ENCODE data around the gene AASDH.

AASDH gene

DNA sequence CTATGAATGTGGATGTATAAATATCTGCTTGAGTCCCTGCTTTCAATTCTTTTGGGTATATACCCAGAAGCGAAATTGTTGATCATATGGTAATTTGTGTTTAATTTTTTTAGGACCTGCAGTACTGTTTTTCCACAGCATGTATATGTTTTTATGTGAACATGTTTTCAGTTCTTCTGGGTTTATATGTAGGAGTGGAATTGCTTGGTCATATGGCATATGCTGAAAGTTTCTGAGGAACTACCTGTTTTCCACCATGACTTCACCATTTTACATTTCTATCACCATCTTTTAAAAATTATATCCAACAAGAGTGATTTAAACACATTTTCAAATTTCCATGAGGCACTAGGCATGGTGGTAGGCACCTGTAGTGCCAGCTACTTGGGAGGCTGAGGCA, 39.9 kb upstream of the AASDH start:
- H3K4me3 Mint-ChIP-seq = no peak overlapping the region
- no peak for DNase-seq
- TF ChIP-seq, protein P1, sequence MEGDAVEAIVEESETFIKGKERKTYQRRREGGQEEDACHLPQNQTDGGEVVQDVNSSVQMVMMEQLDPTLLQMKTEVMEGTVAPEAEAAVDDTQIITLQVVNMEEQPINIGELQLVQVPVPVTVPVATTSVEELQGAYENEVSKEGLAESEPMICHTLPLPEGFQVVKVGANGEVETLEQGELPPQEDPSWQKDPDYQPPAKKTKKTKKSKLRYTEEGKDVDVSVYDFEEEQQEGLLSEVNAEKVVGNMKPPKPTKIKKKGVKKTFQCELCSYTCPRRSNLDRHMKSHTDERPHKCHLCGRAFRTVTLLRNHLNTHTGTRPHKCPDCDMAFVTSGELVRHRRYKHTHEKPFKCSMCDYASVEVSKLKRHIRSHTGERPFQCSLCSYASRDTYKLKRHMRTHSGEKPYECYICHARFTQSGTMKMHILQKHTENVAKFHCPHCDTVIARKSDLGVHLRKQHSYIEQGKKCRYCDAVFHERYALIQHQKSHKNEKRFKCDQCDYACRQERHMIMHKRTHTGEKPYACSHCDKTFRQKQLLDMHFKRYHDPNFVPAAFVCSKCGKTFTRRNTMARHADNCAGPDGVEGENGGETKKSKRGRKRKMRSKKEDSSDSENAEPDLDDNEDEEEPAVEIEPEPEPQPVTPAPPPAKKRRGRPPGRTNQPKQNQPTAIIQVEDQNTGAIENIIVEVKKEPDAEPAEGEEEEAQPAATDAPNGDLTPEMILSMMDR (IDR thresholded peaks at IDR 0.05) = no peak
- H3K27me3 Mint-ChIP-seq (ENCODE audit: low read depth, poor library complexity) = no peaks in the 10 kb centered on the region
- H3K27ac Mint-ChIP-seq = no peak overlapping the region
- peaks cover 8% of the 10 kb centered on the region for H3K9me3 Mint-ChIP-seq
- peaks cover 13% of the 10 kb centered on the region for H3K4me1 Mint-ChIP-seq
- peaks cover 64% of the 10 kb centered on the region for H3K36me3 Mint-ChIP-seq (ENCODE audit: low read depth)

DNA sequence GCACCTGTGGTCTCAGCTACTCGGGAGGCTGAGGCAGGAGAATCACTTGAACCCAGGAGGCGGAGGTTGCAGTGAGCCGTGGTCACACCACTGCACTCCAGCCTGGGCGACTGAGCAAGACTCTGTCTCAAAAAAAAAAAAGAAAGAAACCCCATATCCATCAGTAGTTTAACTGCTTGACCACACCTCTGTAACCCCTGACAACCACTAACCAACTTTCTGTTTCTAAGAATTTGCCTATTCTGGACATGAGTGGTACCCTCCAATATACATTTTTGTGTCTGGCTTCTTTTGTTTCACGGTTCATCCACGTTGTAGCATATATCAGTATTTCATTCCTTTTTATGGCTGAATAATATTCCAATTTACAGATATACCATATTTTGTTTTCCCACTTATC, 39.0 kb upstream of the AASDH start:
- Mint-ChIP-seq H3K4me1 (peaks cover 5% of the 10 kb centered on the region), H3K27me3 (ENCODE audit: low read depth, poor library complexity) (no peaks in the 10 kb centered on the region), H3K36me3 (ENCODE audit: low read depth) (peaks cover 64% of the 10 kb centered on the region), H3K4me3 (no peak overlapping the region), H3K27ac (no peak overlapping the region), H3K9me3 (peaks cover 11% of the 10 kb centered on the region)
- TF ChIP-seq, protein P1 (IDR thresholded peaks at IDR 0.05) = no peak
- DNase-seq = no peak

DNA sequence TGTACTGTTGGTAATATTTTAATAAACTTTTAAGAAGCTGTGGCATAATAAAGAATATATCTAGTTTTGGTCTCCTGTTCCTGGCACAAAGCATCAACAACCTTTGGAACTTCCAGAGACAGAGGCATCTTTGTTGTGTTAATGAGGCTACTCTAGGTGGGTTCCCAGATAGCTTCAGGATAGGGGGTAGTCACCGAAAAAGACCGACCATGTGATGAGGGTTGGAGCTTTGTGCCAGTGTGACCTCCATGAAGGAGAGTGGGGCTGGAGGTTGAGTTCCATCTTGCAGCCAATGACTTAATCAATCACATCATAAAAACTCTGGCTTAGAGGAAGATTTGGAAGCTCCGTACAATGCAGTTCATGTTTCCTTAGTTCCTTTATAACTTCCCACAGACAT, 38.2 kb upstream of the AASDH start:
- TF ChIP-seq, protein P1 (IDR thresholded peaks at IDR 0.05) = no peak
- no peak overlapping the region for H3K4me3 Mint-ChIP-seq
- no peak for DNase-seq
- peaks cover 5% of the 10 kb centered on the region for H3K4me1 Mint-ChIP-seq
- no peaks in the 10 kb centered on the region for H3K27me3 Mint-ChIP-seq (ENCODE audit: low read depth, poor library complexity)
- peak overlapping the region; percentile 59 for H3K27ac Mint-ChIP-seq
- H3K36me3 Mint-ChIP-seq (ENCODE audit: low read depth) = peaks cover 70% of the 10 kb centered on the region
- peaks cover 11% of the 10 kb centered on the region for H3K9me3 Mint-ChIP-seq

DNA sequence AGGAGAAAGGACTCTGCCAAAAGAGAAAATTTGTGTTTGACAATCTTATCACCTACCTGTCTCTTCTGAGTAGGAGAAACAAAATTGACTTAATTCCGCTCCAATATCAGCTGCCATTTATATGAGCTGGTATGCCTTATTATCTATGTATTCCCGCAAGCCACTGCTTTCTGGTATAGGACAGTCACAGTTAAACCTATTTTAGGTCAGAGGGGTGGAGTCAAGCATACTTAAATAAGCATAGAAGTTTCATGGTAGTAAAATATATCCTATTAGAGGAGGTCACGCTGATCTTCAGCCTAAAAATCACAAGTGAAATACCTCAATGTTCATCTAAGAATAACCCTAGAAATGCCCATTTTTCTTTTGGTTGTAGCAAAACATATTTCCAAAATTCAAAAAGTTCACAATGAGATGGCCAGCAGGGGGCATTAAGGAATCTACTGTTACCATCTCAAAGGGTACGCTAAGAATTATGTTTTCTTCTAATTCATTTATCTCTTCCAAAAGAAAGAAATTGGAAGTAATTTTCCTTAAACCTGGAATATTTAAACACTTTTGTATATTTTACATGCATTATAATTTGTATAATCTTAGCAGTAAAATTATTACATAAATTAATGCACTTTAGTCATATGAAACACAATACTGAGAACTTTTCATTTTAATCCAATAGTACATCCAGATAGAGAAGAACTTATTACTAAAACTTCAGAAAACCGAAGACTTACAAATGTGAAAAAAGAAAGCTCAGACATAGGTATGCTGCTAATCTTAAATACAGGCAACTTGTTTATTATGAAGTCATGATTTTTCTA, 37.6 kb upstream of the AASDH start:
- peaks cover 74% of the 10 kb centered on the region for H3K36me3 Mint-ChIP-seq (ENCODE audit: low read depth)
- no peaks in the 10 kb centered on the region for H3K27me3 Mint-ChIP-seq (ENCODE audit: low read depth, poor library complexity)
- H3K9me3 Mint-ChIP-seq = peaks cover 11% of the 10 kb centered on the region
- no peak overlapping the region for H3K4me3 Mint-ChIP-seq
- peak; percentile 10 for DNase-seq
- H3K27ac Mint-ChIP-seq = peak overlapping the region; percentile 8
- H3K4me1 Mint-ChIP-seq = peaks cover 5% of the 10 kb centered on the region
- TF ChIP-seq, protein P1 (IDR thresholded peaks at IDR 0.05) = peak; percentile 54

DNA sequence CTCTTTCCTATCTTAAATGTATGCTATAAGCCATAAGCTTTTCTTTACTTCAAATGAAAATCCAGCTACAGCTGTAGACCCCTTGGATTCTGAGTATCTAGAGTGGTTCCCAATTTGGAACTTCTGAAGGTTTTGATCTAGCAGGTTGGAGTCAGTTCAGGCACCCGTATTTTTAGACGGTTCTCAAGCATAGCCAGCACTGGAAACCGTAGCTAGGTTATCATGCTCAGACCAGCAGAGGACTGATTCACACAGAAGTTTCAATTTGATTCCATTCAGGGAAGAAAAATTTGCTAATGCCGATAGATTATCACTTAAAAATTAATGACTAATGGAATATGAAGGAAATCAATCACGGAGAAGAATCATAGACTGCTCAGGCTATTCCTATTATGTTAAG, 36.9 kb upstream of the AASDH start:
- H3K27me3 Mint-ChIP-seq (ENCODE audit: low read depth, poor library complexity) = no peaks in the 10 kb centered on the region
- no peak for DNase-seq
- no peaks in the 10 kb centered on the region for H3K4me1 Mint-ChIP-seq
- H3K36me3 Mint-ChIP-seq (ENCODE audit: low read depth) = peaks cover 78% of the 10 kb centered on the region
- peak overlapping the region; percentile 8 for H3K27ac Mint-ChIP-seq
- H3K4me3 Mint-ChIP-seq = no peak overlapping the region
- TF ChIP-seq, protein P1 (IDR thresholded peaks at IDR 0.05) = no peak
- peaks cover 11% of the 10 kb centered on the region for H3K9me3 Mint-ChIP-seq

DNA sequence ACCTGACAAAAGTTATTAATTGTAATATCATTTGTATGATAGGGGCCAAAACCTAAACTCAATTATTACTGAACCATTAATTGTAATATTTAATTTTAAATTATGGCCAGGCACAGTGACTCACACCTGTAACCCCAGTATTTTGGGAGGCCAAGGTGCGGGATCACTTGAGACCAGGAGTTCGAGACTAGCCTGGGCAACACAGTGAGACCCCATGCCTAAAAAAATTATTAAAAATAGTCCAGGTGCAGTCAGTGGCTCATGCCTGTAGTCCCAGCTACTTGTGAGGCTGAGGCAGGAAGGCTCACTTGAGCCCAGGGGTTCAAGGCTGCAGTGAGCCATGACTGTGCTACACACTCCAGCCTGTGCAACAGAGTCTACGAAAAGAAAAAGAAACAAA, 30.1 kb upstream of the AASDH start:
- TF ChIP-seq, protein P1 (IDR thresholded peaks at IDR 0.05) = no peak
- no peak for DNase-seq
- Mint-ChIP-seq H3K9me3 (peaks cover 3% of the 10 kb centered on the region), H3K4me1 (peaks cover 4% of the 10 kb centered on the region), H3K27ac (no peak overlapping the region), H3K27me3 (ENCODE audit: low read depth, poor library complexity) (no peaks in the 10 kb centered on the region), H3K4me3 (no peak overlapping the region), H3K36me3 (ENCODE audit: low read depth) (peaks cover 26% of the 10 kb centered on the region)
